HG03025 (cell line): ENCODE results near the gene B4GALT2.

ENCODE experiments used
- ATAC-seq: cut with Tn5 transposase; IDR thresholded peaks from one replicate; pipeline ENCODE4 v1.9.1; 2021; ENCODE audit warnings: mild to moderate bottlenecking, moderate library complexity; ENCODE audit not compliant: unreplicated experiment, low FRiP score

Gene B4GALT2

GRCh38 chr1:43983253-43983899 is 4.4 kb downstream of the B4GALT2 start:
- ATAC-seq, result no peak

DNA sequence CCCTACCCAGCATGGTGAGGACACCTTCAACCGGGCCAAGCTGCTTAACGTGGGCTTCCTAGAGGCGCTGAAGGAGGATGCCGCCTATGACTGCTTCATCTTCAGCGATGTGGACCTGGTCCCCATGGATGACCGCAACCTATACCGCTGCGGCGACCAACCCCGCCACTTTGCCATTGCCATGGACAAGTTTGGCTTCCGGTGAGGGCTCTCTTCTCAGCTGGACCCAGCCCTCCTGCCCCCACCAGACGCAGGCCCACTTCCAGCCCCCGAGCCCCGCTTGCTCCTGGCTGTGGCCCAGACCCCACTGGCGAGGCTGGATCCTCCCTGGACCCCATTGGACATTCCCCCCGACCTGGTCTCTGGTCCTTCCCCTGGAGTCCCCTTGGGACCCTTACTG is 5.8 kb downstream of the B4GALT2 start:
- ATAC-seq, result no peak

DNA sequence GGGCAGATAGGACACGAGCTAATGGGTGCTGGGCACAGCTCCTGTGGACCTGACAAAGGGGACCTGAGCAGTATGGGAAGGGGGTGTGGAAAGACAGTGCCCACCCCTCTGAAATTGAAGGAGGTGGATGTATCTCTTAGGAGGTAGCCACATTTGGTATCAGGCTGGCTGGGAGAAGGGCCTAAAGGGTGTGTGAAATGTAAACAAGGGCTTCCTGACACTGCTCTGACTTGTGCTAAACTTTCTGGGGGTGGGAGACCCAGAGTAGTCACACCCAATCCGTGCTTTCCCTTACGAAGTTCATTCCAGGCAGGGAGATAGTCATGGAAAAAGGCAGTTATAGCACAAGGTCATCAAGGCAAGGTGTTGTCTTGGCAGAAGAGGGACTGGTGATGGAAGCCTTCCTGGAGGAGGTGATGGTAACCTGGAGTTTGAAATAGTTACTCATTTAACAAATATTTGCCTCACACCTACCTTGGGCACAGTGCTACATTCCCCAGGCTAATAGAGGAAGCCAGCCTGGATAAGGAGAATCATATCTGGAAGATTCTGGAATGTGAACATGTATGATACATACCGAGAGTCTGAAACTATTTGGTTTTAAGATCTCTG is 7.1 kb downstream of the B4GALT2 start:
- no peak for ATAC-seq

DNA sequence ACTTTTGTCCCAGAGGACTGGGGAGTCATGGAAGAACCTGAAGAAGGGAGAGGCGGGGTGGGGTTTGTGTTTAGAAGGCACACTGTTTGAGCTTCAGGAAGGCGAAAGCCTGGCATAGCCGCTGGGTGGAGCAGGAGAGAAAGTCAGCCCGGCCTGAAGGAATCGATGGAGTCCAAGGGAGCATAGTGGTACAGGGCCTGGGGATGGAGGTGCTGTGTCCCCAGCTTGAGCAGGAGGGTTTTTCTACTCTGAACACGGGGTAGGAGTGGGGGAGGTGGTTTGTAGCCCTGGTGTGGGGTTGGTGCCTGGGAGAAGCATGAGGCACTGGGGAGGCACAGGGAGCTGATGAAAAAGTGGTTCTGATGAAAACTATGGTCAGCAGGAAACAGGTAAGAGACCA is 7.7 kb downstream of the B4GALT2 start:
- ATAC-seq, result no peak

DNA sequence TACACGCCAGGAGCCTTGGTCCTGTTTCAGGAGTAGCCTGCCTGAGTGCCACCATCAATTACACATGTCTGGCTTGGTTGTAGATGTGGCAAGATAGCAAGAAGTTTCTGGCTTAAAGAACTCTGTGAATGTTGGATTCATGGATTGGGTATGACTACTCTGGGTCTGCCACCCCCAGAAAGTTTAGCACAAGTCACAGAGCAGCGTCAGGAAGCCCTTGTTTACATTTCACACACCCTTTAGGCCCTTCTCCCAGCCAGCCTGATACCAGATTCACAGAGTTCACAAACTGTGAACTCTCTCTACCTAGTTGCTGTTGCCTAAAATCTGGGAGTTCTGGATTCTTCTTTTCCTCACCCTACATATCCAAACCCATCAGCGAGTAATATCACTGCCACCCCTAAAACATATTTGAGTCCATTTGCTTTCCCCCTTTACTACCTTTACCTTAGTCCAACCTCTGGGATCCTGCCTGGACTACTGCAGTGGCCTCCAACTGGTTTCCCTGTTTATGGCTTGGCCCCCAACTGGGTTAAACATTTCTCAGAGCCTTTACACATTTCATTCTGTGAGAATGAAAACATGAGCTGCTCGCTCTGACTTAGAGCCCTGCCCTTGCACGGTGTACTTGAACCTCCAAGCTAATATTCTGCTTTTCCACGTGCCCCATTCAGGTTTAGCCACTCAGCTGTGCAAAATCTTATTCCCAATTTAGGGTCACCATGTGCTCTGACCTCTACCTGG is 8.3 kb downstream of the B4GALT2 start:
- no peak for ATAC-seq

- no peak for ATAC-seq
These were observed 11.5 kb downstream of the B4GALT2 start for GRCh38 chr1:43990271-43991199.

DNA sequence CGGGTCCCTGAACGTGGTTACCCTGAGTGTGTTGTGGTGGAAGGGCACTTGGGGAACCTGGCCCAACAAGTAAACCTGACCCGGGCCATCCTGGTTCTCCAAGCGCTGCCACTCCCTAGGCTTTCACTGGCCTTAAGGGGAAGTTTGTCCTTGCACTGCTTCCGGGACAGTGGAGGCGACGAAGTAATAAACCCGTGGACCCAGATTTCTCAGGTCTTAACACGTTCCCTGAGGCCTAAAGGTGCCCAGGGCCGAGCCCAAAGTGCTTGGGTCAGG is 12.1 kb downstream of the B4GALT2 start:
- ATAC-seq, result no peak

GRCh38 chr1:43991476-43992231 is 12.6 kb downstream of the B4GALT2 start, which contains the start of gene CCDC24:
CCDC24 (plus strand) TSS chr1:43991599; CDS start chr1:43991879, 280 bp downstream.
- ATAC-seq, result peak; percentile 75

GRCh38 chr1:43992232-43992995 is 13.4 kb downstream of the B4GALT2 start:
- ATAC-seq, result no peak

- no peak for ATAC-seq
These were observed 14.3 kb downstream of the B4GALT2 start for GRCh38 chr1:43993206-43993914.

- ATAC-seq, result no peak
These were observed 15.1 kb downstream of the B4GALT2 start for GRCh38 chr1:43994071-43994470.

- ATAC-seq, result no peak
These were observed 16.1 kb downstream of the B4GALT2 start for GRCh38 chr1:43994794-43995790.

GRCh38 chr1:43995984-43996732 is 17.1 kb downstream of the B4GALT2 start:
- no peak for ATAC-seq

DNA sequence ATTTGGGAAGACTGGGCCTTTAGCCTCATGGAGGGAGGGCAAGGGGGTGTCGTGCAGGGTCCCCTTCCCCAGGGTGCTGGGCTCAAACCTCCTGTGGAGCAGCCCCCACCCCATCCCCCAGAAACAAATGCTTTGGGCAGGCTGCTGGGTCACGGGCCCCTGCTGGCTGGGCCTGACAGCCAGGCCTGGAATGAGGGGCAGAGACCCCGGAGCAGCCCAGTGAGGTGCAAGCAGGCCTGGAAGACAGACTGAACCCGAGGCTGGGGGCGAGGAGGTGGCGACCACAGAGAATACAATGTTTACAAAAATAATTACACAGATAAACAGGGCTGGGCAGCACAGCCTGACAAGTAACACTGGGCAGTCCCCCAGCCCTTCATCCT is 17.7 kb downstream of the B4GALT2 start:
- no peak for ATAC-seq

DNA sequence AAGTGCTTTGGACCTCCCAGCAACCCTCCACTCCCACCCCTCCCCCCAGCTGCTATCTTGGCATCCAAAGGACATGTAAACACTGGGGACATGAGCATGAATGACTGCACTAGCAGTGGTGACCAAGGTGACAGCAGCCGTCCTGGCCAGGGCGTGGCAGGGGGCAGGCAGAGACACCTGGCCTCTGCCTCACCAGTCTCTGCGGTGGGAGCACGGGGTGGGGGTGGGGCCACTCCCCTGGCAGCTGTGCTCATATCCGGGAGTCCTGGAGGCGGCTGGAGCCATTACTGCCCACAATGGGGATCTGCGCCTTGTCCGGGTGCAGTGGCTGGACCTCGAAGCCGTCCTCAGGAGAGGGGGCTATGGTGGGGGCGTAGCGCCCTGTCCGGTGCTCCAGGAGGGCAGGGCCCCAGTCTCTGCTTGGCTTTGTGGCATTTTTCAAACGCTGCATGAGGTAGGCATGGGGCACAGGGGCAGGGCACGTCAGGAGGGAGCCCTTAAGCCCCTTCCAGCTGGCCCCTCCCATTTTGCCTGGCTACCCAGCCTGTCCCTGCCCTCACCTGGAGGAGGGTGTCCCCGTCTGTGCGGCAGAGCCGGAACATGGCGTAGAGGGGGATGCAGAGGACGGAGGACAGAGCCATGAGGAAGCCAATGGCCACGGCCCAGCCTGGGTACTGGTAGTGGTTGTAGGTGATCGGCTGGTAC is 18.4 kb downstream of the B4GALT2 start:
- ATAC-seq, result no peak

DNA sequence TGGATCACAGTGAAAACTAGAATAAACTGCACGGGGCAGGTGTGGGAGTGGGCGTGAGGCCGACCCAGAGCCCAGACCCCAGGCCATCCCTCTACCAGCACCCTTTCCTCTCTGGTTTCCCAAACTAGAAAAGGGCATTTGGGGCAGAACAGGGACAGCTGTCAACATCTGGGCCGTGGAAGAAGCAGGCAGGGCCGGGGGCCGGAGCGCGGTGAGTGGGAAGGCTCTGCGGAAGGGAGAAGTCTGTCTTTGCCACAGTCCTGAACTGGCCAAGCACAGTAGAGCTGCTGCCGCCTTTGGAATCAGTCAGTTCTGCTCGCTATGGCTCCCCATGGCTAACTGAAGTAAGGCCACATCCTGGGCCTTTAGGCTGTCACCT is 19.0 kb downstream of the B4GALT2 start:
- no peak for ATAC-seq
